Esophagus (tissue), 2 donors: Measurements from ENCODE around the gene ZBBX. TPM values are rescaled to one million over a fixed set of nuclear protein-coding genes. Genes with fewer than 3 reads are reported as not detected.

Source experiments
- H3K27ac ChIP-seq, 2 donors: one replicate each; pipeline ENCODE4 v1.5.1; 2013; ENCODE audit warnings: low read depth in 2 of 2, mild to moderate bottlenecking in 2 of 2, inconsistent platforms in 1 of 2, low read length in 1 of 2, moderate library complexity in 1 of 2
- H3K27me3 ChIP-seq, 2 donors: one replicate each; pipeline ENCODE4 v1.6.1; 2013; ENCODE audit warnings: low read length in 2 of 2, control low read depth in 1 of 2, mild to moderate bottlenecking in 1 of 2; ENCODE audit not compliant: insufficient read depth in 2 of 2, control insufficient read depth in 1 of 2
- H3K36me3 ChIP-seq, 2 donors: one replicate each; pipeline ENCODE4 v1.6.1; 2013; ENCODE audit warnings: low read length in 1 of 2; ENCODE audit not compliant: control insufficient read depth in 2 of 2, insufficient read depth in 2 of 2
- H3K4me1 ChIP-seq, 2 donors: one replicate each; pipeline ENCODE4 v1.6.1; 2013; ENCODE audit warnings: low read length in 1 of 2; ENCODE audit not compliant: control insufficient read depth in 2 of 2, insufficient read depth in 2 of 2
- H3K4me3 ChIP-seq, 2 donors: one replicate each; pipeline ENCODE4 v1.5.1; 2013; ENCODE audit warnings: low read length in 2 of 2, mild to moderate bottlenecking in 2 of 2, low read depth in 1 of 2, moderate library complexity in 1 of 2
- H3K9me3 ChIP-seq, 2 donors: one replicate each; pipeline ENCODE4 v1.6.1; 2013; ENCODE audit warnings: mild to moderate bottlenecking in 2 of 2, low read depth in 1 of 2, low read length in 1 of 2, moderate library complexity in 1 of 2; ENCODE audit not compliant: control insufficient read depth in 2 of 2, insufficient read depth in 1 of 2
- WGBS, 2 donors: extraction: QIAGEN DNeasy Blood & Tissue Kit; methylation state at CpG; one replicate each; pipeline ENCODE4 v1.1.7; 2013; 5-methylcytosine and 5-hydroxymethylcytosine counted together
- polyA plus RNA-seq, 2 donors: library from polyadenylated mRNA; stranded (reverse); fragments of 200-250 nt; gene quantifications; one replicate each; pipeline ENCODE4 v1.2.3, GENCODE V29; 2013
- donor health status: healthy with polysubstance abuse.
- donor health status: Bipolar disorder and iron deficiency.

The ZBBX gene
- polyA plus RNA-seq, 2 donors: not detected

GRCh38 chr3:167372138-167372537 is 8.0 kb downstream of the ZBBX start:
- no peak overlapping the region for H3K27ac ChIP-seq
- H3K9me3 ChIP-seq: no peaks in the 10 kb centered on the region
- H3K4me3 ChIP-seq: no peak overlapping the region
- H3K36me3 ChIP-seq: no peaks in the 10 kb centered on the region
- WGBS, 2 donors: 49 to 76% methylated on average over 3 of the region's 3 CpGs
- H3K4me1 ChIP-seq: no peaks in the 10 kb centered on the region
- H3K27me3 ChIP-seq: no peaks in the 10 kb centered on the region

DNA sequence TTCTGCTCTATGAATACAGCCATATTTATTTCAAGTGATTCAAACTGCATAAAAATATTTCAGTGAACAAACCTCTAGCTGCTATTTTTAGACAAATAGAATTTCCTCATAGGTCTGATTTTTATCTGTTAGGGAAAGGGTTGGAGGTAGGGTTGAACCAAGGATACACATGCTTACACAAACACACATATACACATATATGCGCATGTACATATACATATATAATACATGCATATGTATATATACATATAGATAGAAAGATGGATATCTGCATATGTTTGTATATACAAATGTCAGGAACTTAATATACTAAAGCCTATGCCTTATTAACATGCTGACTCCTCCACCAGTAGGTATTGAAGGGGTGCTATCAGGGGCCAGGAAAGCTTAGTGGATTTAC is 18.1 kb downstream of the ZBBX start:
- Histone ChIP-seq H3K4me3 (no peak overlapping the region), H3K9me3 (no peaks in the 10 kb centered on the region), H3K27me3 (no peaks in the 10 kb centered on the region), H3K27ac (no peak overlapping the region), H3K36me3 (no peaks in the 10 kb centered on the region), H3K4me1 (no peaks in the 10 kb centered on the region)
- 94 to 98% methylated on average over 1 of the region's 1 CpG for WGBS, 2 donors

DNA sequence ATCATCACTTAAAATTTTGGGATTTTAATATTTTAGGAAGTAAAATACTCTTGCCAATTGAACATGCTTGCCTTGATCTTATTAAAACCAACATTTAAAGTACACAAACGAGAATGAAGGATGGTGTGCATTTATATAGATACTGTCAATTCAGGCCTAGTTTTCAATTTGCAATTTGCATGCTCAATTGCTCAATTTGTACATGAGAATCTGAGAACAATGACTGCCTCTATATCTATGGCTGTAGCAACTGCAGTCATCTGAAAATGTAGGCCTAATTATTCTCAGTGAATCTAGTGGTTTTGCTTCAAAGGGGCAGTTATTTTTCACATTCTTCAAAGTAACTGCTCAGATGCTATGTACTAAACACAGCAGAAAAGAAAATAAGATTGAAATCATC is 18.8 kb downstream of the ZBBX start:
- Histone ChIP-seq H3K9me3 (no peaks in the 10 kb centered on the region), H3K4me1 (no peaks in the 10 kb centered on the region), H3K4me3 (no peak overlapping the region), H3K36me3 (no peaks in the 10 kb centered on the region), H3K27ac (no peak overlapping the region), H3K27me3 (no peaks in the 10 kb centered on the region)
- WGBS, 2 donors: 60 to 61% methylated on average over 1 of the region's 1 CpG

DNA sequence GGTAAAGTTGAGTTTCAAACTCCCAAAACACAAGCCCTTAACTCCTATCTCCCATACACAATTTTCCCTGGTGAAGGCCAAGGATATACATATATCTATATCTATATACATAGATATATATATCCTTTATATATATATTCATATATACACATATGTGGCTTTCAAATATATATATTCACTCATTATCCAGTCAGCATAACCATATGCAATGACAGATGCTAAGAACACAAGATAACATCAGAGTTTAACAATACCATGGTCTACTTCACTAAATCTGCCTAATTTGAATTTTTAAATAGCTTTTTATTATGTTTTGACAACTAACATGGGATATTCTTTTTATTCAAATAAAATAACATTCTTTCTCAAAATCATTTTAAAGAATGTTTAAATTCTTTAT is 24.7 kb downstream of the ZBBX start:
- no peaks in the 10 kb centered on the region for H3K36me3 ChIP-seq
- H3K4me3 ChIP-seq: no peak overlapping the region
- no peaks in the 10 kb centered on the region for H3K27me3 ChIP-seq
- no peaks in the 10 kb centered on the region for H3K4me1 ChIP-seq
- no peak overlapping the region for H3K27ac ChIP-seq
- no peaks in the 10 kb centered on the region for H3K9me3 ChIP-seq

GRCh38 chr3:167354751-167355150 is 25.3 kb downstream of the ZBBX start:
- no peak overlapping the region for H3K4me3 ChIP-seq
- no peaks in the 10 kb centered on the region for H3K36me3 ChIP-seq
- WGBS, 2 donors: 43 to 58% methylated on average over 1 of the region's 1 CpG
- H3K4me1 ChIP-seq: no peaks in the 10 kb centered on the region
- H3K27ac ChIP-seq: no peak overlapping the region
- no peaks in the 10 kb centered on the region for H3K27me3 ChIP-seq
- H3K9me3 ChIP-seq: no peaks in the 10 kb centered on the region

DNA sequence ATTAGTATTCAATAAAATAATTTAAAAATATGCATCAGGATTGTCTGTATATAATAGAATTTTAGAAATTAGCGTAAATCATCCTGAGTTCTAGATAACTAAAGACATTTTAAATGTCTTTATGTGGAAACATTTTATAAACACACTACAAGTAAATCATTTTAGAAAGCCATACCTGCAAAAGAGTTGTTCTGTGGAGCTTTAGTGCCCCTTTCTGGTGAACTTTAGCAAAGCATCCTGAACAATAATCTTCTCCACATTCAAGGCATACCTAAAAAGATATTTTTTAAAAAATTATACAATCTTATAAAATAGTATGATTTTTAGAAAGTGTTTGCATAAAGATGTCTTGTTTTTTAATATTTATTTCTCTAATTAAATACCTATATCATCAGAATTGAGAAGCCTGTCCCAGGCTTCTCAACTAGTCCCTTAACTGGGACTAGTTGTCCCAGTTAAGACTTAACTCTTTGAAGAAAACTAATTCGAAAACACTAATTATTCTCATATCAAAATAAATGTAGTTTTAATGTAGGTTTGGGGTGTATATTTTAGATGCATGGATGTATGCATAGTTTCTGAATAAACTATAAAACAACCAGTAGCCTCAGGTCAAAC is 29.7 kb downstream of the ZBBX start:
- whole genome bisulfite sequencing, 2 donors: 30 to 43% methylated on average over 2 of the region's 2 CpGs
- H3K27ac ChIP-seq: no peak overlapping the region
- H3K4me3 ChIP-seq: no peak overlapping the region
- H3K4me1 ChIP-seq: no peaks in the 10 kb centered on the region
- no peaks in the 10 kb centered on the region for H3K27me3 ChIP-seq
- H3K36me3 ChIP-seq: no peaks in the 10 kb centered on the region
- no peaks in the 10 kb centered on the region for H3K9me3 ChIP-seq

DNA sequence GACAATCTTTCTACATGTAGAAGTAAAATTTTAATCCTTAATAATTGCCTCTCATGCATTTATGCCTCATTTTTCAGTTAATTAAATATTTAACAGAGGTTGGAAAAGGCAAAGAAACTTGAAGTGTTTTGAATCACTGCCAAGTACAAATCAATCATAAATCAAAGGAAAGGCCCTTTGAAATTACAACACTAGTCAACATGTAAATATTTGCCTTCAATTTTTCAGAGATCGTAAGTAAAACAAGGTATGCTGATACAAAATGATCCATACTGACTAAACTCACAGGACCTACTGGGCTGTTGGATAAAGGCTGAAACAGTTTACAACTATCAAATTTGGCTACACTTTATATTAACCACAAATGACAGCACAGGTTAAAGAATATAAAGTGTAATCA is 33.9 kb downstream of the ZBBX start:
- Histone ChIP-seq H3K36me3 (no peaks in the 10 kb centered on the region), H3K4me3 (no peak overlapping the region), H3K4me1 (no peaks in the 10 kb centered on the region), H3K9me3 (no peaks in the 10 kb centered on the region), H3K27me3 (no peaks in the 10 kb centered on the region), H3K27ac (no peak overlapping the region)
- 39 to 44% methylated on average over 1 of the region's 1 CpG for WGBS, 2 donors

GRCh38 chr3:167330993-167331785 is 48.9 kb downstream of the ZBBX start:
- no peaks in the 10 kb centered on the region for H3K27me3 ChIP-seq
- 76 to 85% methylated on average over 5 of the region's 5 CpGs for WGBS, 2 donors
- no peaks in the 10 kb centered on the region for H3K36me3 ChIP-seq
- H3K27ac ChIP-seq: no peak overlapping the region
- H3K4me1 ChIP-seq: no peaks in the 10 kb centered on the region
- H3K4me3 ChIP-seq: no peak overlapping the region
- H3K9me3 ChIP-seq: no peaks in the 10 kb centered on the region

- WGBS, 2 donors: 74 to 79% methylated on average over 2 of the region's 2 CpGs
- no peak overlapping the region for H3K27ac ChIP-seq
- no peaks in the 10 kb centered on the region for H3K36me3 ChIP-seq
- no peak overlapping the region for H3K4me3 ChIP-seq
- H3K27me3 ChIP-seq: no peaks in the 10 kb centered on the region
- H3K9me3 ChIP-seq: no peaks in the 10 kb centered on the region
- H3K4me1 ChIP-seq: no peaks in the 10 kb centered on the region
Observed at GRCh38 chr3:167323572-167323971, 56.5 kb downstream of the ZBBX start.
